ENCODE results near the gene SH3RF2.
"Not testable (repeated sequence)": the region's sequence is repeated elsewhere in the genome, so short reads cannot be mapped to it uniquely, and the experiment has no call there.

Gene SH3RF2

GRCh38 chr5:145954140-145954539 is 17.8 kb downstream of the SH3RF2 start:
- not testable (repeated sequence) for DNase-seq

- DNase-seq, result no peak
These were observed 21.0 kb downstream of the SH3RF2 start for GRCh38 chr5:145957388-145957787.

- DNase-seq, result no peak
These were observed 22.1 kb downstream of the SH3RF2 start for GRCh38 chr5:145958436-145958835.

GRCh38 chr5:145960166-145960565 is 23.8 kb downstream of the SH3RF2 start:
- DNase-seq, result no peak

- no peak for DNase-seq
These were observed 24.6 kb downstream of the SH3RF2 start for GRCh38 chr5:145960848-145961600.

- no peak for DNase-seq
These were observed 25.6 kb downstream of the SH3RF2 start for GRCh38 chr5:145962001-145962400.

- not testable (repeated sequence) for DNase-seq
These were observed 27.6 kb downstream of the SH3RF2 start for GRCh38 chr5:145964008-145964407.

- peak; percentile 34 for DNase-seq
These were observed 29.4 kb downstream of the SH3RF2 start for GRCh38 chr5:145965804-145966203.

- no peak for DNase-seq
These were observed 30.9 kb downstream of the SH3RF2 start for GRCh38 chr5:145967296-145967695.

GRCh38 chr5:145968970-145969713 is 32.8 kb downstream of the SH3RF2 start:
- DNase-seq, result no peak

GRCh38 chr5:145969714-145970092 is 33.3 kb downstream of the SH3RF2 start:
- no peak for DNase-seq

- DNase-seq, result no peak
These were observed 34.7 kb downstream of the SH3RF2 start for GRCh38 chr5:145971108-145971507.

- DNase-seq, result no peak
These were observed 35.3 kb downstream of the SH3RF2 start for GRCh38 chr5:145971701-145972100.

GRCh38 chr5:145975001-145975360 is 38.6 kb downstream of the SH3RF2 start:
- DNase-seq, result no peak

- peak; percentile 52 for DNase-seq
These were observed 39.1 kb downstream of the SH3RF2 start for GRCh38 chr5:145975361-145976066.

GRCh38 chr5:145976431-145977155 is 40.2 kb downstream of the SH3RF2 start:
- DNase-seq, result peak; percentile 52

GRCh38 chr5:145978171-145978570 is 41.8 kb downstream of the SH3RF2 start:
- DNase-seq, result no peak

GRCh38 chr5:145978708-145979107 is 42.3 kb downstream of the SH3RF2 start:
- DNase-seq, result no peak

GRCh38 chr5:145979270-145980223 is 43.2 kb downstream of the SH3RF2 start:
- DNase-seq, result no peak

GRCh38 chr5:145980259-145980658 is 43.9 kb downstream of the SH3RF2 start:
- DNase-seq, result no peak

- DNase-seq, result peak; percentile 6
These were observed 44.3 kb downstream of the SH3RF2 start for GRCh38 chr5:145980718-145981117.
